Neural cell (in vitro differentiated cells): ENCODE measurements around the gene BCOR. TPM values are rescaled to one million over a fixed set of nuclear protein-coding genes. Genes with fewer than 3 reads are reported as not detected.

ENCODE experiments used
- H2AFZ ChIP-seq: fragments of 200-600, 300-800 bp; sonication (generic), shearing (Covaris generic); 2 replicates; pipeline ENCODE4 v1.6.0; 2014; ENCODE audit warnings: low read depth, mild to moderate bottlenecking, antibody characterized with exemption, low read length, moderate library complexity
- H3F3A ChIP-seq: fragments of 200-600 bp; shearing (Covaris generic); 2 replicates; pipeline ENCODE4 v1.6.1; 2016; ENCODE audit warnings: mild to moderate bottlenecking, moderate library complexity, mixed read lengths, antibody characterized with exemption, low read length; ENCODE audit not compliant: insufficient read depth, poor library complexity, severe bottlenecking
- H3K27ac ChIP-seq: fragments of 200-600, 300-800 bp; sonication (generic), shearing (Covaris generic); 2 replicates; pipeline ENCODE4 v1.5.1; 2014; ENCODE audit warnings: mild to moderate bottlenecking, low read length, moderate library complexity
- H3K27me3 ChIP-seq: fragments of 300-800, 200-600 bp; sonication (generic), shearing (Covaris generic); 2 replicates; pipeline ENCODE4 v1.6.0; 2014; ENCODE audit warnings: mild to moderate bottlenecking, low read depth, low read length, moderate library complexity; ENCODE audit not compliant: insufficient read depth
- H3K36me3 ChIP-seq: fragments of 300-800, 200-600 bp; sonication (generic), shearing (Covaris generic); 2 replicates; pipeline ENCODE4 v1.5.1; 2014; ENCODE audit warnings: mild to moderate bottlenecking, antibody characterized with exemption, low read length, moderate library complexity; ENCODE audit not compliant: insufficient read depth
- H3K4me2 ChIP-seq: fragments of 300-800, 200-600 bp; sonication (generic), shearing (Covaris generic); 2 replicates; pipeline ENCODE4 v1.6.0; 2014; ENCODE audit warnings: mild to moderate bottlenecking, low read length
- H3K4me3 ChIP-seq: fragments of 300-800, 200-600 bp; sonication (generic), shearing (Covaris generic); 2 replicates; pipeline ENCODE4 v1.5.1; 2014; ENCODE audit warnings: mild to moderate bottlenecking, low read length, moderate library complexity
- H3K79me2 ChIP-seq: fragments of 200-600 bp; shearing (Covaris generic); replicated peaks from 2 replicates; pipeline ENCODE4 v1.6.0; 2014; ENCODE audit warnings: mild to moderate bottlenecking, low read length, moderate library complexity; ENCODE audit not compliant: insufficient read depth
- H3K9ac ChIP-seq: fragments of 300-800, 200-600 bp; sonication (generic), shearing (Covaris generic); 2 replicates; pipeline ENCODE4 v1.6.1; 2016; ENCODE audit warnings: mild to moderate bottlenecking, low read length, mixed read lengths
- H3K9me2 ChIP-seq: fragments of 200-600 bp; shearing (Covaris generic); 2 replicates; pipeline ENCODE4 v1.6.1; 2016; ENCODE audit warnings: mild to moderate bottlenecking, low read length, mixed read lengths; ENCODE audit not compliant: insufficient read depth
- H3K9me3 ChIP-seq: fragments of 200-600, 300-800 bp; sonication (generic), shearing (Covaris generic); 2 replicates; pipeline ENCODE4 v1.6.1; 2016; ENCODE audit warnings: mild to moderate bottlenecking, mixed run types, low read length, moderate library complexity, mixed read lengths
- H4K20me1 ChIP-seq: fragments of 200-600 bp; shearing (Covaris generic); 2 replicates; pipeline ENCODE4 v1.6.1; 2016; ENCODE audit warnings: mild to moderate bottlenecking, mixed run types; ENCODE audit not compliant: insufficient read depth
- EP300 ChIP-seq: fragments of 450-650 bp; conservative IDR thresholded peaks from 2 replicates; pipeline ENCODE4 v1.6.1; 2014; ENCODE audit warnings: antibody characterized with exemption, mild to moderate bottlenecking, moderate library complexity; ENCODE audit not compliant: poor library complexity, severe bottlenecking
- EZH2 ChIP-seq: fragments of 200-600, 300-800 bp; shearing (Covaris generic), sonication (generic); IDR thresholded peaks from 2 replicates; pipeline ENCODE4 v1.6.1; 2014; ENCODE audit warnings: antibody characterized with exemption, low read length, borderline replicate concordance, mild to moderate bottlenecking; ENCODE audit not compliant: insufficient read depth, poor library complexity, severe bottlenecking
- MXI1 ChIP-seq: fragments of 450-650 bp; conservative IDR thresholded peaks from 2 replicates; pipeline ENCODE4 v1.6.1; 2014; ENCODE audit warnings: antibody characterized with exemption, mild to moderate bottlenecking; ENCODE audit not compliant: poor library complexity, severe bottlenecking
- POLR2AphosphoS5 ChIP-seq: IDR thresholded peaks from 2 replicates; pipeline ENCODE4 v1.6.1; 2012
- RAD21 ChIP-seq: fragments of 450-650 bp; conservative IDR thresholded peaks from 2 replicates; pipeline ENCODE4 v1.6.1; 2014; ENCODE audit warnings: antibody characterized with exemption, mild to moderate bottlenecking, moderate library complexity
- SMC3 ChIP-seq: fragments of 450-650 bp; conservative IDR thresholded peaks from 2 replicates; pipeline ENCODE4 v1.6.1; 2014; ENCODE audit warnings: antibody characterized with exemption, mild to moderate bottlenecking, moderate library complexity; ENCODE audit not compliant: poor library complexity
- TAF1 ChIP-seq: IDR thresholded peaks from 2 replicates; pipeline ENCODE4 v1.6.1; 2012; ENCODE audit warnings: low read depth
- polyA plus RNA-seq: library from polyadenylated mRNA; depleted of rRNA; stranded (reverse); fragments of >200 nt; gene quantifications from 2 replicates; pipeline ENCODE4 v1.2.3, GENCODE V29; 2014
- TF ChIP-seq, protein P1 (sequence below): IDR thresholded peaks from 2 replicates; pipeline ENCODE4 v1.6.1; 2012; ENCODE audit warnings: borderline replicate concordance
- TF ChIP-seq, protein P2 (sequence below): fragments of 450-650 bp; IDR thresholded peaks from 2 replicates; pipeline ENCODE4 v1.5.1; 2014; ENCODE audit warnings: antibody characterized with exemption, mild to moderate bottlenecking, moderate library complexity; ENCODE audit not compliant: poor library complexity, severe bottlenecking

The BCOR gene
- polyA plus RNA-seq, 1 donor from 2014 or later, result 18.0 TPM

DNA sequence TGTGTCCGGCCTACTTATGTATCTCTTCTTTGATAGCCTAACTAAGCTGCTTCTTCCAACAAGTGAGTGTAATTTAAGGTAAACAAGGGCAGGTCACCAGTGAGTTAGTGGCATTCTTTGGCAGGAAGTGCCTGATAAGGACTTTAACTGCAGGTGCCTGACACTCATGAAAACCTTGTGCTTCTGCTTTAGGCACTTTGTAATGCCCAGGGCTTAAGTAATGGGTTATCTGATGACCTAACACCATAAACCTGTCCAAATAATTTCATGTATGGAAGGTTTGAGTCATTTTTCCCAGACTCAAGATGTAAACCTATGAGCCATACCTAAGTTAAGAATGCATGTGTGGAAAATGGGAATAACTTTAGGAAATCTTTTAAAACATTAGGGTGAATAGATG is 43.0 kb downstream of the BCOR start:
- Histone ChIP-seq H3K27me3 (no peaks in the 10 kb centered on the region), H3K9me3 (no peaks in the 10 kb centered on the region), H2AFZ (no peak overlapping the region), H3F3A (no peaks in the 10 kb centered on the region), H3K27ac (no peak overlapping the region), H3K4me3 (no peak overlapping the region), H3K4me2 (no peak overlapping the region), H3K9ac (no peak overlapping the region), H3K36me3 (peaks cover 4% of the 10 kb centered on the region), H3K79me2 (no peaks in the 10 kb centered on the region), H3K9me2 (no peaks in the 10 kb centered on the region), H4K20me1 (no peaks in the 10 kb centered on the region)
- TF ChIP-seq EZH2 (no peak), EP300 (no peak), SMC3 (no peak), RAD21 (no peak), POLR2AphosphoS5 (no peak), TAF1 (no peak), MXI1 (no peak)
- TF ChIP-seq, protein P1, sequence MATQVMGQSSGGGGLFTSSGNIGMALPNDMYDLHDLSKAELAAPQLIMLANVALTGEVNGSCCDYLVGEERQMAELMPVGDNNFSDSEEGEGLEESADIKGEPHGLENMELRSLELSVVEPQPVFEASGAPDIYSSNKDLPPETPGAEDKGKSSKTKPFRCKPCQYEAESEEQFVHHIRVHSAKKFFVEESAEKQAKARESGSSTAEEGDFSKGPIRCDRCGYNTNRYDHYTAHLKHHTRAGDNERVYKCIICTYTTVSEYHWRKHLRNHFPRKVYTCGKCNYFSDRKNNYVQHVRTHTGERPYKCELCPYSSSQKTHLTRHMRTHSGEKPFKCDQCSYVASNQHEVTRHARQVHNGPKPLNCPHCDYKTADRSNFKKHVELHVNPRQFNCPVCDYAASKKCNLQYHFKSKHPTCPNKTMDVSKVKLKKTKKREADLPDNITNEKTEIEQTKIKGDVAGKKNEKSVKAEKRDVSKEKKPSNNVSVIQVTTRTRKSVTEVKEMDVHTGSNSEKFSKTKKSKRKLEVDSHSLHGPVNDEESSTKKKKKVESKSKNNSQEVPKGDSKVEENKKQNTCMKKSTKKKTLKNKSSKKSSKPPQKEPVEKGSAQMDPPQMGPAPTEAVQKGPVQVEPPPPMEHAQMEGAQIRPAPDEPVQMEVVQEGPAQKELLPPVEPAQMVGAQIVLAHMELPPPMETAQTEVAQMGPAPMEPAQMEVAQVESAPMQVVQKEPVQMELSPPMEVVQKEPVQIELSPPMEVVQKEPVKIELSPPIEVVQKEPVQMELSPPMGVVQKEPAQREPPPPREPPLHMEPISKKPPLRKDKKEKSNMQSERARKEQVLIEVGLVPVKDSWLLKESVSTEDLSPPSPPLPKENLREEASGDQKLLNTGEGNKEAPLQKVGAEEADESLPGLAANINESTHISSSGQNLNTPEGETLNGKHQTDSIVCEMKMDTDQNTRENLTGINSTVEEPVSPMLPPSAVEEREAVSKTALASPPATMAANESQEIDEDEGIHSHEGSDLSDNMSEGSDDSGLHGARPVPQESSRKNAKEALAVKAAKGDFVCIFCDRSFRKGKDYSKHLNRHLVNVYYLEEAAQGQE, result no peak
- TF ChIP-seq, protein P2, sequence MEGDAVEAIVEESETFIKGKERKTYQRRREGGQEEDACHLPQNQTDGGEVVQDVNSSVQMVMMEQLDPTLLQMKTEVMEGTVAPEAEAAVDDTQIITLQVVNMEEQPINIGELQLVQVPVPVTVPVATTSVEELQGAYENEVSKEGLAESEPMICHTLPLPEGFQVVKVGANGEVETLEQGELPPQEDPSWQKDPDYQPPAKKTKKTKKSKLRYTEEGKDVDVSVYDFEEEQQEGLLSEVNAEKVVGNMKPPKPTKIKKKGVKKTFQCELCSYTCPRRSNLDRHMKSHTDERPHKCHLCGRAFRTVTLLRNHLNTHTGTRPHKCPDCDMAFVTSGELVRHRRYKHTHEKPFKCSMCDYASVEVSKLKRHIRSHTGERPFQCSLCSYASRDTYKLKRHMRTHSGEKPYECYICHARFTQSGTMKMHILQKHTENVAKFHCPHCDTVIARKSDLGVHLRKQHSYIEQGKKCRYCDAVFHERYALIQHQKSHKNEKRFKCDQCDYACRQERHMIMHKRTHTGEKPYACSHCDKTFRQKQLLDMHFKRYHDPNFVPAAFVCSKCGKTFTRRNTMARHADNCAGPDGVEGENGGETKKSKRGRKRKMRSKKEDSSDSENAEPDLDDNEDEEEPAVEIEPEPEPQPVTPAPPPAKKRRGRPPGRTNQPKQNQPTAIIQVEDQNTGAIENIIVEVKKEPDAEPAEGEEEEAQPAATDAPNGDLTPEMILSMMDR, result no peak

DNA sequence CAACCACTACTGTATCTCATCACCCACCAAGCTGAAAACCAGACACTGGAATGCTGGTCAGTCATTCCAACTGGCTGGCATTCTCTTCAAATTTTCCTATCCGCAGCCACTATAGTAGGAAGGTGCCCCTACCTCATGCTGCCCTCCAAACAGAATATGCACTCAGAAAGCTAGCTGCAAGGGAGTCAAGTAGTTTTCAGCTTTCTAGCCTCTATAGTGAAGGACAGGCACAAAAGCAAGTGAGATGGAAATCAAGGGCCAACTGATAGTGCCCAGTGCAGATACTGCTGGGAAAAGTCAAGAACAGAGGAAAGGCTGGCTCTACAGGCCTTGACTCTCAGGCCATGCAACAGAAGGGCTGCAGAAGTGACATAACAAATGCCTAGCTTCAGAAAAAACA is 47.2 kb downstream of the BCOR start:
- H3K4me3 ChIP-seq, result no peak overlapping the region
- no peaks in the 10 kb centered on the region for H3F3A ChIP-seq
- no peak overlapping the region for H3K27ac ChIP-seq
- H3K36me3 ChIP-seq, result peaks cover 4% of the 10 kb centered on the region
- no peaks in the 10 kb centered on the region for H3K9me2 ChIP-seq
- H3K9ac ChIP-seq, result no peak overlapping the region
- H4K20me1 ChIP-seq, result no peaks in the 10 kb centered on the region
- no peaks in the 10 kb centered on the region for H3K27me3 ChIP-seq
- H3K79me2 ChIP-seq, result no peaks in the 10 kb centered on the region
- no peak overlapping the region for H2AFZ ChIP-seq
- TF ChIP-seq, protein P1, result no peak
- TF ChIP-seq MXI1, result no peak
- no peak for TF ChIP-seq TAF1
- H3K4me2 ChIP-seq, result no peak overlapping the region
- no peaks in the 10 kb centered on the region for H3K9me3 ChIP-seq
